Right lobe of liver (tissue), 6 donors: ENCODE data around the gene KLHDC7B. TPM values are rescaled to one million over a fixed set of nuclear protein-coding genes. Genes with fewer than 3 reads are reported as not detected.
"Not testable (repeated sequence)": the region's sequence is repeated elsewhere in the genome, so short reads cannot be mapped to it uniquely, and the experiment has no call there.

ENCODE experiments used
- ATAC-seq, 4 donors: fragments of 200-7000 bp; cut with Tn5 transposase; one replicate each; pipeline ENCODE4 v1.9.1; 2020; ENCODE audit warnings: mild to moderate bottlenecking in 4 of 4, moderate library complexity in 4 of 4
- DNase-seq, 3 donors: peaks; one replicate each; pipeline ENCODE4 v3.0.0-alpha.2; 2020
- H3K27ac ChIP-seq, 3 donors: fragments of 200-600 bp; one replicate each; pipeline ENCODE4 v1.8.0; 2022
- H3K27me3 ChIP-seq, 2 donors: fragments of 200-600 bp; one replicate each; pipeline ENCODE4 v1.8.0; 2022
- H3K36me3 ChIP-seq, 4 donors: fragments of 200-600 bp; sonication (generic) in 1 of 4; one replicate each; pipeline versions ENCODE4 v1.5.1 to v1.8.0; 2017 to 2022; ENCODE audit warnings: control low read depth in 1 of 4
- H3K4me1 ChIP-seq, 4 donors: fragments of 200-600 bp; sonication (generic) in 1 of 4; one replicate each; pipeline versions ENCODE4 v1.5.1 to v1.8.0; 2017 to 2022; ENCODE audit warnings: control low read depth in 1 of 4
- H3K4me3 ChIP-seq, 3 donors: fragments of 200-600 bp; one replicate each; pipeline ENCODE4 v1.8.0; 2022
- H3K9me3 ChIP-seq, 4 donors: fragments of 200-600 bp; sonication (generic) in 1 of 4; one replicate each; pipeline versions ENCODE4 v1.5.1 to v1.8.0; 2017 to 2022; ENCODE audit warnings: control low read depth in 1 of 4
- CTCF ChIP-seq, 4 donors: fragments of 200-600 bp in 3 of 4; fragments of 450-650 bp in 1 of 4; IDR thresholded peaks; one replicate each; pipeline versions ENCODE4 v1.5.1 to v1.8.0; 2016 to 2022; ENCODE audit warnings: antibody characterized with exemption in 4 of 4, mild to moderate bottlenecking in 2 of 4
- POLR2A ChIP-seq: fragments of 450-650 bp; IDR thresholded peaks from one replicate; pipeline ENCODE4 v1.6.1; 2017; ENCODE audit warnings: antibody characterized with exemption, mild to moderate bottlenecking
- WGBS: methylation state at CpG from one replicate; pipeline ENCODE4 v1.1.6; 2018; ENCODE audit warnings: low coverage, low lambda C conversion rate; ENCODE audit not compliant: insufficient coverage; ENCODE audit errors: missing lambda C conversion rate; 5-methylcytosine and 5-hydroxymethylcytosine counted together
- intact Hi-C, 2 donors: fragments of 100-400 bp; cut with DNase I; formaldehyde crosslinking; loops; one replicate each; pipeline versions ENCODE4 v1.11.2 to v1.14.1; 2022
- total RNA-seq, 6 experiments: library from RNA; depleted of rRNA in 2 of 6; stranded (reverse); fragments of >200 nt in 2 of 6; fragmentation: NEBNext Ultra II Directional in 3 of 6; extraction: Animal tissue kit (Norgen Biotek cat#: 25700) in 3 of 6; gene quantifications; one replicate each; pipeline versions ENCODE4 v1.1.0 to v1.2.4, GENCODE V29; 2016 to 2023
- donor health status: DM: no; HTN: yes; CAD: no.
- donor health status: DM: no; HTN: no; CAD: no.
- donor health status: DM: no; HTN: no; CAD: no.
- donor health status: DM: no; HTN: yes; CAD: no.
- donor health status: DM: no; HTN: yes; CAD: no.

The KLHDC7B gene
- total RNA-seq, 6 experiments from 2014 or later, result 0.07 to 1.4 (median 0.62) TPM; not detected in 2

- H3K4me1 ChIP-seq, result no peaks in the 10 kb centered on the region
- WGBS, result 81% methylated on average over 8 of the region's 16 CpGs
- H3K9me3 ChIP-seq, result no peaks in the 10 kb centered on the region
- no peaks in the 10 kb centered on the region for H3K27me3 ChIP-seq
- TF ChIP-seq POLR2A (no peak), CTCF (IDR thresholded peaks at IDR 0.05) (no peak)
- DNase-seq, result no peak
- H3K4me3 ChIP-seq, result no peak overlapping the region
- ATAC-seq, result peak in 1 of 4 donors; percentile 10
- H3K27ac ChIP-seq, result no peak overlapping the region
- H3K36me3 ChIP-seq, result peaks cover 0 to 7% (median 4%) of the 10 kb centered on the region in 4 donors
- intact Hi-C loops, result no loop called here
These were observed 28.8 kb upstream of the KLHDC7B start for GRCh38 chr22:50516891-50517290.

- WGBS, result 80% methylated on average over 1 of the region's 20 CpGs
- H3K9me3 ChIP-seq, result no peaks in the 10 kb centered on the region
- no peak overlapping the region for H3K4me3 ChIP-seq
- intact Hi-C loops, result no loop called here
- H3K27ac ChIP-seq, result no peak overlapping the region
- no peak for DNase-seq
- TF ChIP-seq POLR2A (no peak), CTCF (IDR thresholded peaks at IDR 0.05) (no peak)
- ATAC-seq, result no peak
- no peaks in the 10 kb centered on the region for H3K4me1 ChIP-seq
- no peaks in the 10 kb centered on the region for H3K27me3 ChIP-seq
- H3K36me3 ChIP-seq, result peaks cover 0 to 14% (median 4%) of the 10 kb centered on the region in 4 donors
These were observed 28.0 kb upstream of the KLHDC7B start for GRCh38 chr22:50517495-50518260.

- no CpG with 5 or more reads among the region's 7 CpGs for WGBS
- Histone ChIP-seq H3K27ac (no peak overlapping the region), H3K4me3 (no peak overlapping the region), H3K4me1 (peaks cover 0 to 2% (median under 1%) of the 10 kb centered on the region in 4 donors), H3K27me3 (no peaks in the 10 kb centered on the region), H3K9me3 (no peaks in the 10 kb centered on the region), H3K36me3 (peaks cover 0 to 24% (median 7%) of the 10 kb centered on the region in 4 donors)
- no peak for TF ChIP-seq POLR2A
- TF ChIP-seq CTCF (IDR thresholded peaks at IDR 0.05), result no peak
- DNase-seq (no peak), ATAC-seq (no peak)
- intact Hi-C loops, result no loop called here
These were observed 27.1 kb upstream of the KLHDC7B start for GRCh38 chr22:50518606-50519005.

GRCh38 chr22:50519151-50519550 is 26.5 kb upstream of the KLHDC7B start:
- peaks cover 0 to 27% (median 7%) of the 10 kb centered on the region in 4 donors for H3K36me3 ChIP-seq
- H3K4me1 ChIP-seq, result peaks cover 0 to 8% (median 4%) of the 10 kb centered on the region in 4 donors
- no peak overlapping the region for H3K27ac ChIP-seq
- WGBS, result no CpG with 5 or more reads among the region's 8 CpGs
- intact Hi-C loops, result no loop called here
- H3K4me3 ChIP-seq, result no peak overlapping the region
- H3K9me3 ChIP-seq, result no peaks in the 10 kb centered on the region
- no peak for DNase-seq
- no peak for ATAC-seq
- H3K27me3 ChIP-seq, result no peaks in the 10 kb centered on the region
- TF ChIP-seq POLR2A, result no peak
- no peak for TF ChIP-seq CTCF (IDR thresholded peaks at IDR 0.05)

GRCh38 chr22:50520184-50520583 is 25.5 kb upstream of the KLHDC7B start:
- not testable (repeated sequence) for H3K27ac ChIP-seq, H3K4me3 ChIP-seq, ATAC-seq, H3K9me3 ChIP-seq, H3K27me3 ChIP-seq, DNase-seq
- intact Hi-C loops, result loop anchor here in 1 of 2 donors (10.0 kb wide), 1 partner anchor 95 kb away; no protein-coding TSS in a partner anchor
- peaks cover 0 to 16% (median 6%) of the 10 kb centered on the region in 4 donors for H3K4me1 ChIP-seq
- 90% methylated on average over 2 of the region's 8 CpGs for WGBS
- peaks cover 0 to 27% (median 7%) of the 10 kb centered on the region in 4 donors for H3K36me3 ChIP-seq
